Activated CD4-positive, CD25-positive, alpha-beta regulatory T cell (primary cell): Measurements from ENCODE around the gene WDR91.
"Not testable (repeated sequence)": the region's sequence is repeated elsewhere in the genome, so short reads cannot be mapped to it uniquely, and the experiment has no call there.

Experiments
- DNase-seq, 4 experiments: peaks; one replicate each; lab custom pipeline; 2025; lab: John Stamatoyannopoulos, UW

The WDR91 gene

DNA sequence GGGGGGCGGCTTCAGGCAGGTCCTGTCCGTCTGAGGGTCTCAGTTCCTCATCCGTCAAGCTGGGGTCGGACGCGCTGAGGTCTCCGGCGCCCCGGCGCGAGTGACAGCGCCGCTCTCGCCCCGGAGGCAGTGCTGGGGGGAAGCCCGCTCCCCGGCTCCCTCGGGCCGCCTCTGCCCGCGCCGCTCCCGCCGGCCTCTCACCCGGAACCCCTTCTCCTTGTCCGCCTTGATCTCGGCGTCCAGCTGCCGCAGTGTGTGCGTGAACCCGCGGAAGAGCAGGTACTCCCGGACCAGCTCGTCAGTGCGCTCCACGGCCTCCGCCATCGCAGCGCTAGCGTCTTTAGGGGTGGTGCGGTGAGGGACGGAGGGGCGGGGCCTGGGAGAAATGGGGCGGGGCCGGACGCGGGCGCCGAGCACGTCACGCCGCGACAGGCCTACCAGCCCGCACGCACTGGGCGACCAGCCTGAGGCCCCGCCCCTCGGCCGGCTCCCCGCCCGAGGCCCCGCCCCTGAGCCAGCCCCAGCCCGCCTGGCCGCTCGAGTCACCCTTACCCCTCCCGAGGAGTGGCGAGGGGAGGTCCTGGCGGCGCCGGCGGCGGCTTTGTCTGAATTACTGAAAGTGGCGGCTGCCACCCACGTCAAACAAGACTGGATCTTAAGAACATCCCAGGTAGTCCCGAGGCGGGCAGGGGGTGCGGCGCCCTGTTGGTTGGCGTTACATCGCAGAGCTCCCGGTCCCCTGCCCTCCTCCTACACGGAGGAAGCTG lies at the start of gene WDR91:
WDR91 (minus strand) TSS at position 348 of the 767 bp plus-strand sequence; CDS start at position 324, 24 bp downstream.
- peak; percentile 91 to 97 (median 95) for DNase-seq

DNA sequence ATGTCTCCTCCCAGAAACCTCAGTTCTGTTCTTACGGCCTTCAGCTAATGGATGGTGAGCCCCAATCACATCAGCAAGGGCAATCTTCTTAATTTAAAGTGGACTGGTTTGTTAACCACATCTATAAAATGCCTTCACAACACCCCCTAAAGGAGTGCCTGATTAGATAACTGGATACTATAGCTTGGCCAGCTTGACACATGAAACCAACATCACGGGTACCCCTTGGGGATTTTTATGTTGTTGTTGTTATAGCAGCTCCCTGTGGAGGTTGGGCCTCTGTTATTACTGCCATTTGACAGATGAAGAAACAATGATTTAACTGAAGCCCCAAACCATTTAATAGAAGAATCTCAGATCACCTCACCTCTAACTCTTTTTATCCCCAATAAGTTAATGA lies 49.1 kb upstream of the WDR91 start:
- no peak for DNase-seq

DNA sequence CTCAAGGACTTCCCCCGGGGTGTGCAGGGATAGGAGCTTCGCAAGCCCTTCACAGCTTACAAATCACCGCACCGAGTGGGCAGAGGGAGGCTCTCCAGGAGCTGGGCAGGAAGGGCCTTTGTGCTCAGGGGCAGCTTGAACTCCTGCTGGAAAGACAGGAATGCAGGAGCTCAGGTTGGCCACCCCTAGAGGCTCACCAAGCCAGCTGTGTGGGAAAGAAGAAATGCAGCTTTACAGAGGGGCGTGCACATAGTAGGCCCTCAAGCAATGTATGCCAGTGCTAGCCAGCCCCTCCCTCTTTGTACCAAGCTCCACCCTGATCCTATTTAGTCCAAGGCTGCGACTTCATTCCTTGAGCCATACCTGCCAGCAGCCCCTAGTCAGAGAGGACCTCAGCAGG lies 48.4 kb upstream of the WDR91 start:
- no peak for DNase-seq

DNA sequence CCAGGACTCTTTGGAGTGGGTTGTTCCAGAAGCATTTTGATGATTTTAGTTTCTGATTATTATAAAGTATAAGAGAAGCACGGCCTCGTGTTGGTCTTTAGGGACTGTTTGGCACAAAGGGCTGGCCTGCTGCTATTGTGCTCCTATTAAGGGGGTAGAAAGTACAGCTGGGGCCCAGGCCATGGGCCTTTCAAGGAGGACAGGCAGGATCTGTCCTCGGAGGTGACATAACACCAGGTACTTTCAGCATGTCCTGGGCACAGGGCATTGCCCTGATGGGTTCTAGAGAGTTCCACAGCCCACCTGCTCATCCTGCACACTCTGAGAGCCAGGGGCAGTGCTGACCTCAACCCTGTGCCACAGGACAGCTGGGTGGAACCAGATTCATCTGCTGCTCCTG lies 47.3 kb upstream of the WDR91 start:
- no peak for DNase-seq

DNA sequence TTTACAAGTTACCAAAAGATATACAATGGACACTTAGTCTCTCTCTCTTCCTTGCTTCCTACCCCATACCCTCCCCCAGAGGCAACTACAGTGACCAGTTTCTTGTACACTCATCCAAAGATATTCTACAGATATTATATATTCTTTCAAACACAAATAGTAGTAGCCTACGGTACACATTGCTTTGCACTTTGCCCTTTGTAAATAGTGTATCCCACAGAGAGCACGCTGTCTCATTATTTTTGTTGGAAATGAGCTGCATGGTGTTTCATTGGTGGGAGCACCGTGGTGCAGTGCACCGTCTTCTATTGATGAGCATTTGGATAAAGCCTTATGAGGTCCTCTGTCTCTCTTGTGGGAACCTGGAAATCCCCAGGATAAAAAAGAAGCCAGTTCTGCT lies 46.5 kb upstream of the WDR91 start:
- DNase-seq = no peak

DNA sequence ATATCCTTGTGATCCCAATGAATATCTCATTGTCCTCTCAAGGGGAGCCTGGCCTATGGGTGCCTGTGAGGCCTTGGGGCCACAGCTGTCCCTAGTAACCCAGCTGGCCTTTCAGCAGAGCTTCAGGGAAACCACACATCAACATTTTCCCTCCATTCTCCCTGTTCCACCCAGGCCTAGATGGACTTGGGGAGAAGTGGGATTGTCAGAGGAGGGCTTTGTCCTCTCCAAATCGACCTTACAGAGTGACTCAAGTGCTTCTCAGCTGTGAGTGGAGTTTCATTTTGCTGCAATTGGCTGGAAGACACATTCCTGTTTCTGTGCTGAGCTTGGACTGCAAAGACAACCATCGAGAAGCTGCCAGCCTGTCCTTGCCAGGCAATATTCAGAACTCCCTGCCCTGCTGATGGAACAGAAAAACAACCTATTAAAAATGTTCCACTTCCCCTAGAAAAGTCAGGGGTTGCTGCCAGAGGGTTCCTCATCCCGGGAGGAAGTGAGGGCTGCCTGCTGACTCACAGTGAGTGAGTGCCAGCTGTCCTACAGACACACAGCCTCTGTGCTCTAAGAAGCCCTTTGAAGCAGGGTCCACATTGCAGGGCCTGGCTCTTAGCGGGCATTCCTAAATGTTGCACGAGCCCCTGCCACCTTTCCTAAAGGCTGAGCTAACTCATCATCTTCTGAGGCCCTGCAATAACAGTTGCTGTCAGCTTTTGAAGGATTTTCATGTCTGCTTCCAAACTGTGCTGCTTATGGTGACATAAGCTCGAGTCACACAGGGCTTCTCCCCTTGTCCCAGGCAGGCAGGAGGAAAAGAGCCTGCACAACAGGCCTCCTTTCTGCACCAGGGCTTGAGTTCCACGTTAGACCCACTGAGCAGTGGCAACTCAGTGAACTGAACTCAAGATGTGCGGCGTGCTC lies 42.8 kb upstream of the WDR91 start:
- DNase-seq = no peak

DNA sequence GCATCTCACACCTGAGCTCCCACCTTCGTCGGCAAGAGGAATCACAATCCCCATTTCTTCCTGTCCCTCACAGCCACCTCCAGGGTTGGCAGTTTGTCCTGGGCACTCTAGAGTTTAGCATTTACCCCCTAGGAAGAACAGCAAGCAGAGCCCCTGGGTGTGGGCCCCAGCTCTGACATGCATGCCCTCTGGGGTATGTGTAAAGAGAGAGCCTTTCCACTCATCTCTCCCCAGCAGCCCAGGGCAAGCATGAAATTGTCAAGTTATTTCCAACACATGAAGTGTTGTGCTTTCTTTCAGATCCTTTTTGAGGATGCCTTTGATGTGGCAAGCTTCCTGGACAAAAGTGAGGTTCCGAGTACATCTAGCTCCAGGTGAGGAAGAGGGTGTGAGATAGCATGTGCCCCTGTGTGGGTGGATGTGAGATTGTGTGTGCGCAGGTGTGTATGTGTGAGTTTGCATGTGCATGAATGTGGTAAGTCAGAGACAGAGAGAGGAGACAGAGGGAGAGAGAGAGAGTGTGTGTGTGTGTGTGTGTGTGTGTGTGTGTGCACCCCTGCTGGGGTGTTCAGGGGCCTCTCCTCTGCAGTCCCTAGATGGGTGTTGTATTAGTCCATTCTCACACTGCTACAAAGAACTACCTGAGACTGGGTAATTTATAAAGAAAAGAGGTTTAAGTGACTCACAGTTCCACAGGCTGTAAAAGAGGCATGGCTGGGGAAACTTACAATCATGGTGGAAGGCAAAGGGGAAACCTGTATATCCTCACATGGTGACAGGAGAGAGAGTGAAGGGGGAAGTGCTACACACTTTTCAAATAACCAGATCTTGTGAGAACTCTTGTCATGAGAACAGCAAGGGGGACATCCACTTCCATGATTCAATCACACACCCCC lies 40.4 kb upstream of the WDR91 start:
- no peak for DNase-seq

DNA sequence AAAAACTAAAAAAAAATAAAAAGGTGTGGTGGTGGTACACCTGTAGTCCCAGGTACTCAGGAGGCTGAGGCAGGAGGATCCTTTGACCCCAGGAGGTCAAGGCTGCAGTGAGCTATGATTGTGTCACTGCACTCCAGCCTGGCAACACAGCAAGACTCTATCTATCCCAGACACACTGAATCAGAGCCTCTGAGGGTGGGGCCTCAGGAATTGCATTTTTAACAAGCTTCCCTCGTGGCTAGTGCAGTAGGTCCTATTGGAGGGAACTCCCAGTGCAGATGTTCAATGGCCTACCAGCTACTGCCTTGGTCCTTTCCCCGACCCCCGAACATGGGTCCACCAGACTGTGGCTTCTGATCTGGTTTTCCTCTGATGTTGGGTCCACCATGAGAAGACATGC lies 37.2 kb upstream of the WDR91 start:
- DNase-seq = no peak

DNA sequence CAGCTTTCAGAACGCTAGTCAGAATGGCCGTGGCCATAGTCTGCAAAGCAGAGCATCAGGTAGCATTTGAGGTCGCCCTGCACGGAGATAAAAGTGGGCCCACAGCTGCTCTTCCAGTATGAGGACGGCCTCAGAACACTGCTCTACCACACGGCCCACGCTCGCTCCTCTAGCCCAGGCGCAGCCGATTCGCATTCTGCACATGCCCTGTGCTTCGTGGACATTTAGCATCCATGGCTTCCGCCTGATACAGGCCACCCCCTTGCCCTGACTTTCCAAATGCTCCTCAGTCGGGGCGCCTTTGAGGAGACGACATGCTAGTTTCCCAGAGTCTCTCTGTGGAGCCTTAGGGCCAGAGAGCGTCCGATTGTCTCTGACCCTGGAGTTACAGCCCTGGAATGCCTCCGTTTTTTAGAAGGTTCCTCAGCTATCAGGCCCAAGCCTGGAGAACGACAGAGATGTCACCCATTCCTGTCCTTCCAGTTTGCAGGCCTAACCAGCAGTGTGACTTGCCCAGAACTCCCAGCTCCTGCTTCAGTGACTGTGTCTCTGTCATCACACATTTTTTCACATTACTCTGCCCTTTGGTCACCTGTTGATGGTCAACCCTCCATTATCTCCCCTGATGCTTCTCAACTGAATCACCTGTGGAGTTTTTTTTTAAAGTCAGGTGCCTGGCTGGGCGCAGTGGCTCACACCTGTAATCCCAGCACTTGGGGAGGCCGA lies 36.6 kb upstream of the WDR91 start:
- DNase-seq = no peak

DNA sequence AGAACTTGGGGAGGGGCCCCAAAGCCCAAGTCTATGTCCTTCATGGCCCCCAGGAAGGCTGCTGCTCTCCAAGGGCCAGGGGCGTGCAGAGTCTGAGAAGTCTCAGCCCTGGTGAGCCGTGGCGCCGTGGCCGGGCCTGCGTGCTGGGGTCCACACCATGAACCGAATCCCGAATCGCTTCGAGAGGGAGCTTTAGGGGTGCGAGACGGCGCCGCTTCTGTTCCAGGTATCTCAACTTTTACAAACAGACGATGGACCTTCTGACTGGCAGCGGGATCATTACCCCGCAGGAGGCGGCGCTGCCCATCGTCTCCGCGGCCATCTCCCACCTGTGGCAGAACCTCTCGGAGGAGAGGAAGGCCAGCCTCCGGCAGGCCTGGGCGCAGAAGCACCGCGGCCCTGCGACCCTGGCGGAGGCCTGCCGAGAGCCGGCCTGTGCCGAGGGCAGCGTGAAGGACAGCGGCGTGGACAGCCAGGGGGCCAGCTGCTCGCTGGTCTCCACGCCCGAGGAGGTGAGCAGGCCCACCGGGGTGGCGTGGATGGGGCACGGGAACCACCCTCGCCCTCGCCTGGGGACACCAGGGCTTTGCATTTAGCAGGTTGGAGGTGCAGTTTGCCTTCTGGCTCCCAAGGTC lies 35.0 kb upstream of the WDR91 start:
- DNase-seq = no peak

DNA sequence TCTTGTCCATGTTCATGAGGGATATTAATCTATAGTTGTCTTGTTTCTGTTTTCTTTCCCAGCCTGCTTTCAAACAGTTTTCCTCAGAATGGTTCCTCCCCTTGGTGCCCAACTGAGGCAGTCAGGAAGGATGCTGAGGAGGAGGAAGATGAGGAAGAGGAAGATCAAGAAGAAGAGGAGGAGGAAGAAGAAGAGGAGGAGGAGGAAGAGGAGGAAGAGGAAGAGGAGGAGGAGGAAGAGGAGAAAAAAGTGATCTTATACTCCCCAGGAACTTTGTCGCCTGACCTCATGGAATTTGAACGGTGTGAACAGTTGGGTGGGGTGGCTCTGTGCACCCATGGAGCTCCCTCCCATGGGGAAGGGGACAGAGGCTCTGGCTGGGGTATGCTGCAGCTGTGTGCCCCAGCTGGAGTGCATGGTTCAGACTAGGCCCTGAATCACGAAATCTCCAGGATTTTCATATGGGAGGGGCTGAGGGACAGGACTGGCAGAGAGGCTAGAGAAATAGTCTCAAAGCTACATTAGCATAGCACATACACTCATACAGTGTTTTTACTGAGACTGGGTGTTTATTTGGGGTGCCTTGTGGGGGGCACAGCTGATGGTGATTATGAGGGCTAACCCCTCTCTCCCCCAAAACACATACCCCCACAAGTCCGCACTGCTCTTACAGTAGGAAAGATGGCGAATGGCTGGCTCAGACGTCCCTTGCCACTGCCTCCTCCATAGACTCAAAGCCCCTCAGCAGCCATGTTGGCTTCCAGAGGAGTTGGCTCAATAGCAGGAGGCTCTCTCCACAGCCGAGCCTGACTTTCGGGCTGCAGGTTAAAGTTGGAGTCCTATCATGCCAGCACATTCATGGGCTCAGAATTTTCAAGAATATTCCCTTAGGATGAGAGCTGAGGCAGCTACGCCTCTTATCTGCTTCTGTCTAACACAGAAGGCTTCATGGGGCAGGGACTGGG lies 34.2 kb upstream of the WDR91 start:
- no peak for DNase-seq

DNA sequence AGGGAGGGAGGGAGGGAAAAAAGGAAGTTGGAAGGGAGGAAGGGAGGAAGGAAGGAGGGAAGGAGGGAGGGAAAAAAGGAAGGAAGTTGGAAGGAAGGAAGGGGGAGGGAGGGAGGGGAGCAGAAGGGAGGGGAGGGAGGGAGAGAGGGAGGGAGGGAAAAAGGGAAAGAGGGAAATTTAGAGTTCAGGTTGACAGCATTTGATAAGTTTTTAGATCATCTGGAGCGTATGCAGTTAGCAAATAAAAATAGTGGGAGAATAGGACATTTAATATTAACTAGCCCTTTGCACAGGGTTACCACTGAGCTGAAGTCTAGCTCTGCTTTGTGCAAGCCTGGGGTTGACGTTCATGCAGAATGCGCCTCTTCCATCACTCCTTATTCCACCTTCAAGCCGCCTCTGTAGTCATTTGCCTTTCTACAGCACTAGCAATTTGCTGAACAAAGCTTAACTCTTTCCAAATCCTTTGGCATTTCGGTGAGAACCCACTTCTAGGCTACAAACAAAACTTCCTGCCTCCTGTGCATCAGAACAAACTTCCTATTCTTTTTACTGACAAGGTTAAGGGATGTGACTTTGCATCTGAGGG lies 30.9 kb upstream of the WDR91 start:
- no peak for DNase-seq

DNA sequence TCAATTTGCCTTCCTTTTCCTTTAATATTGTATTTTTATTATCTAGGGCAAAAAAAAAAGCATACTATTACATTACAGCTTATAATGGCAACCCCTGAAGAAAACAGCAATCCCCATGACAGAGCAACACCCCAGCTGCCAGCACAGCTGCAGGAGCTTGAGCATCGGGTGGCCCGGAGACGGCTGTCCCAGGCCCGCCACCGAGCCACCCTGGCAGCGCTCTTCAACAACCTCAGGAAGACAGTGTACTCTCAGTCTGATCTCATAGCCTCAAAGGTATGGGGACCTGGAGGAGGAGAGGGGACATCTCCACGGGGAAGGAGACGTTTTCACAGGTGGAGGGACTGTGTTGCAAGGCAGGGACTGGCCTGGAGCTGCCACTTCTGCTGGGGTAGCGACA lies 29.1 kb upstream of the WDR91 start:
- no peak for DNase-seq

DNA sequence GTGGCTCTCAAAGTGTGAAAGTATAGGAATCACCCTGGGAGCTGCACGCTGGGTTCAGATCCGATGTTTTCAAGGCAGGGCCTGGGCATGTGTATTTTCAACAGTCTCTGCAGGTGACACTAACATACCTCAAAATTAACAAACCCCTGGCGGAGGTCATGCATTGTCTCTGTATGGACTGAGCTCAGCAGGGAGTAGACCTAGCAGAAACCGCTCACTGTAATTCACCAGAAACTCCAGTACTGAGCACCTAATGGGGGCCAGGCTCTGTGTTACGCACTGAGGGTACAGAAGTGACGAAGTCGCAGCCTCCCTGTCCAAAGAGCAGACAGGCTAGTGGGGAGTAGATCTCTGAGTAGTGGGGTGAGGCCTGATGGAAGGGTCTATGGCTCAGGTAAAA lies 27.9 kb upstream of the WDR91 start:
- no peak for DNase-seq

DNA sequence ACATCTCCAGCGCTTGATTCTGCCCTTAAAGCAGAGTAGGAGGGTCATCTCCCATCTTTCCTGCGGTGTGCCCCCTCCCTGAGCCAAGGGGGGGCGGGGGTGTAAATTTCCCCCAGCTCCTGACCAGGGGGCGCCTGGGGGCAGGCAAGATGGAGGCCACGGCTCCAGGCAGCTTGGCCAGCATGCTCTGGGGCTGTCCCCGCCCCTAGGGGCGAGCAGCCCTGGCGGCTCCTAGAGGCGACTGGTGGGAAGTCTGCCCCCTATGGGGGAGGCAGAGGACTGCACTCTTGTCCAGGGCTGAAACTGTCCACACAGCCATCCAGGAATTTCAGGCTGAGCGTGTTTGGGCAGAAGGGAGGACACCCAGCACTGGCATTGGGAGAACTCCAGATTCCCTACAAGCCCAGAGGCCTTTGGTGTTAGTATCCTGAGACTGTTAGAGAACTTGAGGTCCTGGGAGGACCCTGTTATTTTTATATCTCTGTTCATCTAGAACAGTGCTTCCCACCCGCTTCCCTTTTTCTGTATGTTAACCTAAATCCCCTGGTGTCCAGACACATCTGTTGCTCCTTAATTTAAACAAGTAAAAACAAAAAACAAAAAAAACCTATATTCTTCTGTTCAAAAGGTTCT lies 26.9 kb upstream of the WDR91 start:
- no peak for DNase-seq

DNA sequence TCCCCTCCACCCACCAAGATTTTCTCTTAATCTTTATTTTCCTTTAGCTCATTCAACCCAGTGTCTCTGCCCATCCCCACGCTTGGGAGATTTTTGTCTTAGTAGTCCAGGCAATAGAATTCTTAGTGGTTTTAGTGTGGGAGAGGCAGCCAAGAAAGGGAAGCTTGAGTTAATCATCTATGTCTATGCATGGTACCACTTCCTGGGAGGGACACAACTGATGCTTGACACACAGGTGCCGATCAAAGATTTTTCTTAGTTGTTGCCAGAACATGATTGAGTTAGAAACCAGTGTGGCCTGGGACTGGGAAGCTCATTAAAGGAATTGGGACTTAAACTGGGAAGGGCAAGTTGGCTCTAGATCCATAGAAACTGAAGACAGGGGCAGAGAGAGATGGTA lies 25.4 kb upstream of the WDR91 start:
- no peak for DNase-seq

DNA sequence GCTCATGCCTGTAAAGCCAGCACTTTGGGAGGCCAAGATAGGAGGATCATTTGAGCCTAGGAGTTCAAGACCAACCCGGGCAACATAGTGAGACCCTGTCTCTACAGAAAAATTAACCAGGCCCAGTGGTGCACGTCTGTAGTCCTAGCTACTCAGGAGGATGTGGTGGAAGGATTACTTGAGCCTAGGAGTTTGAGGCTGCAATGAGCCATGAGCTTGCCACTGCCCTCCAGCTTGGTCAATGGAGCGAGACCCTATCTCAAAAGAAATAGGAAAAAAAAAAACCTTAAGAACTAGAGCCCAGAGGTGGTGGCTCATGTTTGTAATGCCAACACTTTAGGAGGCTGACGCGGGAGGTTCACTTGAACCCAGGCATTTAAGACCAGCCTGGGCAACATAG lies 24.5 kb upstream of the WDR91 start:
- no peak for DNase-seq

DNA sequence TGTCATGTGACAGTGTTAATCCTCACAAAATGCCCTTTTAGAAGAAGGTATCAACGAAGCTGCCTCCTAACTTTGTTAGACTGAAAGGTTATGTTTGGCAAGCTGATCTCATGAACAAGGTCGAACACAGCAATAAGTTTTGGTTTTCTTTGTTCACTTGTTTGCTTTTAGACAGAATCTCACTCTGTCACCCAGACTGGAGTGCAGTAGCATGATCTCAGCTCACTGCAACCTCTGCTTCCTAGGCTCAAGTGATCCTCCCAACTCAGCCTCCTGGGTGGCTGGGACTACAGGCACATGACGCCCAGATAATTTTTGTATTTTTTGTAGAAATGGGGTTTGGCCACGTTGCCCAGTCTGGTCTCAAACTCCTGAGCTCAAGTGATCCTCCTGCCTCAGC lies 23.4 kb upstream of the WDR91 start:
- DNase-seq = no peak

DNA sequence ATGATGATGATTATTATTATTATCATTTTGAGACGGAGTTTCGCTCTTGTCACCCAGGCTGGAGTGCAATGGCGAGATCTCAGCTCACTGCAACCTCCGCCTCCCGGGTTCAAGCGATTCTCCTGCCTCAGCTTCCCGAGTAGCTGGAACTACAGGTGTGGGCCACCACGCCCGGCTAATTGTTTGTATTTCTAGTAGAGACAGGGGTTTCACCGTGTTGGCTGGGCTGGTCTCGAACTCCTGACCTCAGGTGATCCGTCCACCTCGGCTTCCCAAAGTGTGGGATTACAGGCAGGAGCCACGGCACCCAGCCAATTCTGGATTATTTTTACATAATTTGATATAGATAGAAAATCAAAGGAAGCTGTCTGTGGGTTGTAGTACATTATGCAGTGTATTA lies 22.8 kb upstream of the WDR91 start:
- not testable (repeated sequence) for DNase-seq
